DND-41 (cell line): ENCODE data around the gene ETS2.

Source experiments
- ATAC-seq: fragments of 200-7000 bp; cut with Tn5 transposase; 3 replicates; pipeline ENCODE4 v1.9.1; 2021; ENCODE audit warnings: low read depth; ENCODE audit not compliant: insufficient read depth
- DNase-seq: peaks from one replicate; pipeline ENCODE4 v3.0.0-alpha.2; 2020
- H2AFZ ChIP-seq: 2 replicates; pipeline ENCODE4 v1.6.0; 2012; ENCODE audit warnings: low read depth, low read length
- H3K27ac ChIP-seq: 2 replicates; pipeline ENCODE4 v1.5.1; 2012; ENCODE audit warnings: low read length, inconsistent platforms
- H3K27me3 ChIP-seq: fragments of 200-600 bp; sonication (generic); 2 replicates; pipeline ENCODE4 v1.6.0; 2012; ENCODE audit warnings: low read length, mild to moderate bottlenecking, inconsistent platforms; ENCODE audit not compliant: insufficient read depth, poor library complexity
- H3K36me3 ChIP-seq: 2 replicates; pipeline ENCODE4 v1.5.1; 2012; ENCODE audit warnings: low read length, inconsistent platforms; ENCODE audit not compliant: insufficient read depth
- H3K4me1 ChIP-seq: 2 replicates; pipeline ENCODE4 v1.5.1; 2012; ENCODE audit warnings: mild to moderate bottlenecking, low read length; ENCODE audit not compliant: insufficient read depth
- H3K4me2 ChIP-seq: 2 replicates; pipeline ENCODE4 v1.6.0; 2012; ENCODE audit warnings: mild to moderate bottlenecking, moderate library complexity, low read length, inconsistent platforms; ENCODE audit not compliant: insufficient read depth
- H3K4me3 ChIP-seq, 2 experiments: fragments of 200-600 bp in 1 of 2; shearing (Covaris generic) in 1 of 2; 2 replicates each; pipeline ENCODE4 v1.5.1; 2012 to 2016; ENCODE audit warnings: inconsistent platforms in 2 of 2, low read length in 2 of 2, mild to moderate bottlenecking in 2 of 2, low read depth in 1 of 2, moderate library complexity in 1 of 2
- H3K79me2 ChIP-seq: 2 replicates; pipeline ENCODE4 v1.6.0; 2012; ENCODE audit warnings: low read length, inconsistent platforms; ENCODE audit not compliant: insufficient read depth
- H3K9ac ChIP-seq: 2 replicates; pipeline ENCODE4 v1.6.0; 2012; ENCODE audit warnings: low read depth, mild to moderate bottlenecking, inconsistent platforms, low read length, moderate library complexity
- H3K9me3 ChIP-seq: 2 replicates; pipeline ENCODE4 v1.5.1; 2012; ENCODE audit warnings: low read length, moderate library complexity, mild to moderate bottlenecking, inconsistent platforms; ENCODE audit not compliant: insufficient read depth, severe bottlenecking
- H4K20me1 ChIP-seq: 2 replicates; pipeline ENCODE4 v1.6.0; 2012; ENCODE audit warnings: low read length; ENCODE audit not compliant: insufficient read depth
- EZH2 ChIP-seq: IDR thresholded peaks from 3 replicates; pipeline ENCODE4 v1.6.1; 2012; ENCODE audit warnings: borderline replicate concordance, low read depth, mild to moderate bottlenecking, moderate library complexity, low read length, inconsistent platforms; ENCODE audit not compliant: severe bottlenecking
- TF ChIP-seq, protein P1 (sequence below): IDR thresholded peaks from 2 replicates; pipeline ENCODE4 v1.5.1; 2012; ENCODE audit warnings: borderline replicate concordance, low read length, moderate library complexity, mild to moderate bottlenecking; ENCODE audit not compliant: poor library complexity, severe bottlenecking; ENCODE audit errors: extremely low read depth

ETS2 gene

DNA sequence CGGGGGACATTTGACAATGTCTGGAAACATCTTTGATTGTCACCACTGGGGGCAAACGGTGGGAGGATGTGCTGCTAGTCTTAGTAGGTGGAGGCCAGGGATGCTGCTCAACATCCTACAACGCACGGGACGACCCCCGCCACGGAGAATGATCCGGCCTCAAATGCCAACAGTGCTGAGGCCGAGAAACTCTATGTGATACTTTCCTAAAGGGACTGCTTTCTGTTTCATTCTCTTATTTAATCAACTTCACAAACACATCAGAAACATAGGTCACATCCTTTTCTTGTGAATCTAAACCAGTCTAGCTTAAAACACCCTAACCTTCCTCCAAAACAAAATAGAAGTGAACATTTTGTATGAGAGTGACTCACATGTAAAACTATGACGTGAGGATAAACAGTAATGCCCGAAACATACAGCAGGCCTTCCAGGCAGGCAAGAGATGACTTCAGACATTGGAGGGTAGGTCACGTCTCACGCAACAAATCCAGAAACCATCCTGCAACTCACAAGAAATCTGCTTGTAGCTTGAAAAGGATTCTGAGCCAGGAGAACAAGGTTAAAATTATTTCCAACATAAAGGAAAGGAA is 37.2 kb upstream of the ETS2 start:
- peak overlapping the region; percentile 55; the same call in 1 of the 2 replicates for H3K9ac ChIP-seq
- no peaks in the 10 kb centered on the region for H3K79me2 ChIP-seq
- no peak overlapping the region for H3K4me3 ChIP-seq
- H3K27me3 ChIP-seq = no peaks in the 10 kb centered on the region
- peak overlapping the region; percentile 76 for H3K27ac ChIP-seq
- H2AFZ ChIP-seq = peak overlapping the region; percentile 62
- no peak for TF ChIP-seq EZH2
- TF ChIP-seq, protein P1, sequence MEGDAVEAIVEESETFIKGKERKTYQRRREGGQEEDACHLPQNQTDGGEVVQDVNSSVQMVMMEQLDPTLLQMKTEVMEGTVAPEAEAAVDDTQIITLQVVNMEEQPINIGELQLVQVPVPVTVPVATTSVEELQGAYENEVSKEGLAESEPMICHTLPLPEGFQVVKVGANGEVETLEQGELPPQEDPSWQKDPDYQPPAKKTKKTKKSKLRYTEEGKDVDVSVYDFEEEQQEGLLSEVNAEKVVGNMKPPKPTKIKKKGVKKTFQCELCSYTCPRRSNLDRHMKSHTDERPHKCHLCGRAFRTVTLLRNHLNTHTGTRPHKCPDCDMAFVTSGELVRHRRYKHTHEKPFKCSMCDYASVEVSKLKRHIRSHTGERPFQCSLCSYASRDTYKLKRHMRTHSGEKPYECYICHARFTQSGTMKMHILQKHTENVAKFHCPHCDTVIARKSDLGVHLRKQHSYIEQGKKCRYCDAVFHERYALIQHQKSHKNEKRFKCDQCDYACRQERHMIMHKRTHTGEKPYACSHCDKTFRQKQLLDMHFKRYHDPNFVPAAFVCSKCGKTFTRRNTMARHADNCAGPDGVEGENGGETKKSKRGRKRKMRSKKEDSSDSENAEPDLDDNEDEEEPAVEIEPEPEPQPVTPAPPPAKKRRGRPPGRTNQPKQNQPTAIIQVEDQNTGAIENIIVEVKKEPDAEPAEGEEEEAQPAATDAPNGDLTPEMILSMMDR = peak; percentile 25
- H3K4me1 ChIP-seq = peaks cover 24% of the 10 kb centered on the region
- peak overlapping the region; percentile 61; the same call in 1 of the 2 replicates for H3K4me2 ChIP-seq
- DNase-seq (peak; percentile 44), ATAC-seq (no peak)
- no peaks in the 10 kb centered on the region for H4K20me1 ChIP-seq
- H3K9me3 ChIP-seq = peaks cover 4% of the 10 kb centered on the region
- no peaks in the 10 kb centered on the region; the same call in 1 of the 2 replicates for H3K36me3 ChIP-seq

DNA sequence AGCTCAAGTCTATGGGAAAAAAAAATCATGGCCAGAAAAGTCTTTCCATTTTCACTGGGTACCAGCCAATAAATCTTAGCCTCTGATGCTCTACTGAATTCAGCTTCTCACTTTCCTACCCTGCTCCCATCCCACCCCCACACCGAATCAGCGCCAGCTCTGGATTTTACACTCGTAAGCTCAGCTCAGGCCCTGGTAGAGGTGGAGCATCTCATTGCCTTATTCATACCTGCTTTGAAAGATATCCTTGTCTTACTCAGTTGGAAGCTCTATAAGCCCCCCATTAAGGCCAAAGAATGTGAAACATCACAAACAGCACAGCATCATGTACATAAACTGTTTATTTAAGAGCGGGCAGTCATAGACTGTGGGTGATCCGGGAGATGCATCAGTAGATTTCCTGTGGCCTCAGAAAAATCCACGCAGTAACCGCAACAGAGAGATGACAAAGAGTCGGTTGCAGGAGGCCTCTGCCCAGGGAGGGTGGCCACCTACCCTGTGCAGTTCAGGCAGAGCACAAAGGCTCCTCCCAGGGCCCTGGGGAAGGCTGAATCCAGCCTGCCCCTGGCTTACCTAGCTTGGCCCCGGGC is 36.4 kb upstream of the ETS2 start:
- no peaks in the 10 kb centered on the region; the same call in 1 of the 2 replicates for H3K36me3 ChIP-seq
- H2AFZ ChIP-seq = no peak overlapping the region
- no peaks in the 10 kb centered on the region for H3K27me3 ChIP-seq
- H4K20me1 ChIP-seq = no peaks in the 10 kb centered on the region
- no peaks in the 10 kb centered on the region for H3K79me2 ChIP-seq
- H3K27ac ChIP-seq = no peak overlapping the region
- no peak overlapping the region for H3K9ac ChIP-seq
- no peak overlapping the region for H3K4me2 ChIP-seq
- no peak overlapping the region for H3K4me3 ChIP-seq
- ATAC-seq (no peak), DNase-seq (no peak)
- peaks cover 4% of the 10 kb centered on the region for H3K9me3 ChIP-seq
- no peak for TF ChIP-seq EZH2
- TF ChIP-seq, protein P1 = no peak
- peaks cover 24% of the 10 kb centered on the region for H3K4me1 ChIP-seq

DNA sequence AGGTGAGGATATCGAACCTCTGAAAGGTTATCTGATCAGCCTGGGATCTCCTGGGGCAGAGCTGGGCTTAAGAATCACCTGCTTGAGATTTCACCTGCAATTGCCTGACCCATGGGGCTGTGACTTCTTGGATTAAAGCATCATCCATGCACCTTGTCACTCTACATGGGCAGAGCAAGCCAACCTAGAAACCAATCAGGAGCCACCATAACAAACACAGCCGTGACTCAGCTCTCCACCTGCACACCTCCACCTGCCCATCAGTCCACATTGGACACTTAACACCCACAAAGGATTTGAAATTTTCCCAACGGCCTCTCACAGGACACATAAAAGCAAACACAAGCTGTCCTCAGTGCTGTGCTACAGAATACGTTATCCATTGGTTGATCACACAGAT is 35.1 kb upstream of the ETS2 start:
- no peak for DNase-seq
- peaks cover 4% of the 10 kb centered on the region for H3K9me3 ChIP-seq
- no peaks in the 10 kb centered on the region for H3K27me3 ChIP-seq
- ATAC-seq = no peak
- no peak overlapping the region for H3K4me3 ChIP-seq
- no peak overlapping the region for H2AFZ ChIP-seq
- H4K20me1 ChIP-seq = no peaks in the 10 kb centered on the region
- H3K4me2 ChIP-seq = no peak overlapping the region
- H3K79me2 ChIP-seq = no peaks in the 10 kb centered on the region
- H3K36me3 ChIP-seq = no peaks in the 10 kb centered on the region; the same call in 1 of the 2 replicates
- no peak overlapping the region for H3K9ac ChIP-seq
- peaks cover 24% of the 10 kb centered on the region for H3K4me1 ChIP-seq
- TF ChIP-seq, protein P1 = no peak
- TF ChIP-seq EZH2 = no peak
- no peak overlapping the region for H3K27ac ChIP-seq
